Hepatocyte (in vitro differentiated cells): ENCODE data around the gene PPIF. TPM values are rescaled to one million over a fixed set of nuclear protein-coding genes. Genes with fewer than 3 reads are reported as not detected.

Source experiments
- DNase-seq: peaks from one replicate; pipeline ENCODE4 v3.0.0-alpha.2; 2016; ENCODE audit warnings: low spot score
- H2AFZ ChIP-seq: fragments of 200-600 bp; sonication (generic); 2 replicates; pipeline ENCODE4 v1.6.0; 2016; ENCODE audit warnings: antibody characterized with exemption, mild to moderate bottlenecking
- H3K27ac ChIP-seq: fragments of 200-600 bp; sonication (generic); 2 replicates; pipeline ENCODE4 v1.5.1; 2016; ENCODE audit warnings: mild to moderate bottlenecking
- H3K27me3 ChIP-seq: fragments of 200-600 bp; sonication (generic); 2 replicates; pipeline ENCODE4 v1.6.1; 2016
- H3K36me3 ChIP-seq: fragments of 200-600 bp; sonication (generic); replicated peaks from 2 replicates; pipeline ENCODE4 v1.5.1; 2016; ENCODE audit warnings: low read depth; ENCODE audit not compliant: insufficient read depth
- H3K4me1 ChIP-seq: fragments of 200-600 bp; sonication (generic); 2 replicates; pipeline ENCODE4 v1.5.1; 2016; ENCODE audit warnings: mild to moderate bottlenecking, moderate library complexity; ENCODE audit not compliant: insufficient read depth
- H3K4me2 ChIP-seq: fragments of 200-600 bp; sonication (generic); 2 replicates; pipeline ENCODE4 v1.6.0; 2016
- H3K4me3 ChIP-seq: fragments of 200-600 bp; sonication (generic); 2 replicates; pipeline ENCODE4 v1.5.1; 2016; ENCODE audit warnings: mild to moderate bottlenecking
- H3K79me2 ChIP-seq: fragments of 200-600 bp; sonication (generic); 2 replicates; pipeline ENCODE4 v1.6.0; 2017; ENCODE audit warnings: mild to moderate bottlenecking
- H3K9me2 ChIP-seq: fragments of 200-600 bp; sonication (generic); replicated peaks from 2 replicates; pipeline ENCODE4 v1.6.0; 2017; ENCODE audit warnings: mild to moderate bottlenecking; ENCODE audit not compliant: insufficient read depth
- H3K9me3 ChIP-seq: fragments of 200-600 bp; sonication (generic); 2 replicates; pipeline ENCODE4 v1.5.1; 2016; ENCODE audit warnings: low read depth, mild to moderate bottlenecking
- H4K20me1 ChIP-seq: fragments of 200-600 bp; sonication (generic); 2 replicates; pipeline ENCODE4 v1.6.0; 2016; ENCODE audit warnings: mild to moderate bottlenecking; ENCODE audit not compliant: insufficient read depth, poor library complexity, severe bottlenecking
- EZH2 ChIP-seq: fragments of 200-600 bp; sonication (generic); IDR thresholded peaks from 2 replicates; pipeline ENCODE4 v1.6.1; 2016; ENCODE audit warnings: antibody characterized with exemption, mild to moderate bottlenecking, borderline replicate concordance
- EZH2phosphoT487 ChIP-seq: fragments of 200-600 bp; sonication (generic); IDR thresholded peaks from one replicate; pipeline ENCODE4 v1.6.1; 2018; ENCODE audit warnings: antibody characterized with exemption, mild to moderate bottlenecking, low read depth, moderate library complexity; ENCODE audit not compliant: unreplicated experiment, severe bottlenecking
- WGBS: methylation state at CpG from one replicate; pipeline ENCODE4 v1.1.6; 2016; ENCODE audit warnings: low lambda C conversion rate; ENCODE audit errors: missing lambda C conversion rate; 5-methylcytosine and 5-hydroxymethylcytosine counted together
- polyA plus RNA-seq: library from polyadenylated mRNA; unstranded; fragments of >200 nt; fragmentation: Nextera tagmentation; extraction: Ambion mirVana; gene quantifications from 2 replicates; pipeline ENCODE4 v1.2.1, GENCODE V29; 2016
- total RNA-seq: library from RNA; depleted of rRNA; stranded (reverse); fragments of >200 nt; gene quantifications from 2 replicates; pipeline ENCODE4 v1.2.3, GENCODE V29; 2014
- TF ChIP-seq, protein P1 (sequence below): fragments of 200-600 bp; sonication (generic); IDR thresholded peaks from 2 replicates; pipeline ENCODE4 v1.5.1; 2016; ENCODE audit warnings: antibody characterized with exemption, mild to moderate bottlenecking; ENCODE audit not compliant: poor library complexity

The PPIF gene
- total and polyA plus RNA-seq, 2 experiments from 2014 or later = 70.3 to 79.4 TPM

DNA sequence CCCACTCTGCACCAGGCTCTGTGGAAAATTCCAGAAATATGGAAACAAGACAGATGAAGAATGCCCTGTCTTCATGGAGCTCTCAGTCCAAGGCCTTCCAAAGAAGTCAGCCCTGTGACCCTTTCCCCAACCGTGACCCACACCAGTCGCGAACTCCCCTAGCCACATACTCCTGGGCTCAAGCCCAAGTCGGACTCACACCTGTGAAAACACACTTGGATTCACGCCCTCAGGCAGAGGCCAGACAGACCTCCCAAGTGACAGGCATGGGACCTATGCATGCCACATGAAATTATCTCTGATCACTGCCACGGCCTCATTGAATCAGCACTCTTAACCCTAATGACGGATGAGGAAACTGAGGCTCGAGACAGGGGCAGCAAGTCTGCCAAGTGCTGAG is 55.7 kb downstream of the PPIF start:
- Histone ChIP-seq H3K9me3 (no peaks in the 10 kb centered on the region), H3K9me2 (no peaks in the 10 kb centered on the region), H3K27me3 (no peaks in the 10 kb centered on the region), H3K27ac (peak overlapping the region; percentile 93), H2AFZ (no peak overlapping the region), H4K20me1 (no peaks in the 10 kb centered on the region), H3K36me3 (no peaks in the 10 kb centered on the region), H3K4me1 (peaks cover 92% of the 10 kb centered on the region), H3K4me2 (peak overlapping the region; percentile 51), H3K79me2 (peaks cover 19% of the 10 kb centered on the region), H3K4me3 (no peak overlapping the region)
- 71% methylated on average over 8 of the region's 8 CpGs for WGBS
- no peak for DNase-seq
- TF ChIP-seq EZH2 = no peak
- TF ChIP-seq EZH2phosphoT487 = no peak
- TF ChIP-seq, protein P1, sequence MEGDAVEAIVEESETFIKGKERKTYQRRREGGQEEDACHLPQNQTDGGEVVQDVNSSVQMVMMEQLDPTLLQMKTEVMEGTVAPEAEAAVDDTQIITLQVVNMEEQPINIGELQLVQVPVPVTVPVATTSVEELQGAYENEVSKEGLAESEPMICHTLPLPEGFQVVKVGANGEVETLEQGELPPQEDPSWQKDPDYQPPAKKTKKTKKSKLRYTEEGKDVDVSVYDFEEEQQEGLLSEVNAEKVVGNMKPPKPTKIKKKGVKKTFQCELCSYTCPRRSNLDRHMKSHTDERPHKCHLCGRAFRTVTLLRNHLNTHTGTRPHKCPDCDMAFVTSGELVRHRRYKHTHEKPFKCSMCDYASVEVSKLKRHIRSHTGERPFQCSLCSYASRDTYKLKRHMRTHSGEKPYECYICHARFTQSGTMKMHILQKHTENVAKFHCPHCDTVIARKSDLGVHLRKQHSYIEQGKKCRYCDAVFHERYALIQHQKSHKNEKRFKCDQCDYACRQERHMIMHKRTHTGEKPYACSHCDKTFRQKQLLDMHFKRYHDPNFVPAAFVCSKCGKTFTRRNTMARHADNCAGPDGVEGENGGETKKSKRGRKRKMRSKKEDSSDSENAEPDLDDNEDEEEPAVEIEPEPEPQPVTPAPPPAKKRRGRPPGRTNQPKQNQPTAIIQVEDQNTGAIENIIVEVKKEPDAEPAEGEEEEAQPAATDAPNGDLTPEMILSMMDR = no peak

DNA sequence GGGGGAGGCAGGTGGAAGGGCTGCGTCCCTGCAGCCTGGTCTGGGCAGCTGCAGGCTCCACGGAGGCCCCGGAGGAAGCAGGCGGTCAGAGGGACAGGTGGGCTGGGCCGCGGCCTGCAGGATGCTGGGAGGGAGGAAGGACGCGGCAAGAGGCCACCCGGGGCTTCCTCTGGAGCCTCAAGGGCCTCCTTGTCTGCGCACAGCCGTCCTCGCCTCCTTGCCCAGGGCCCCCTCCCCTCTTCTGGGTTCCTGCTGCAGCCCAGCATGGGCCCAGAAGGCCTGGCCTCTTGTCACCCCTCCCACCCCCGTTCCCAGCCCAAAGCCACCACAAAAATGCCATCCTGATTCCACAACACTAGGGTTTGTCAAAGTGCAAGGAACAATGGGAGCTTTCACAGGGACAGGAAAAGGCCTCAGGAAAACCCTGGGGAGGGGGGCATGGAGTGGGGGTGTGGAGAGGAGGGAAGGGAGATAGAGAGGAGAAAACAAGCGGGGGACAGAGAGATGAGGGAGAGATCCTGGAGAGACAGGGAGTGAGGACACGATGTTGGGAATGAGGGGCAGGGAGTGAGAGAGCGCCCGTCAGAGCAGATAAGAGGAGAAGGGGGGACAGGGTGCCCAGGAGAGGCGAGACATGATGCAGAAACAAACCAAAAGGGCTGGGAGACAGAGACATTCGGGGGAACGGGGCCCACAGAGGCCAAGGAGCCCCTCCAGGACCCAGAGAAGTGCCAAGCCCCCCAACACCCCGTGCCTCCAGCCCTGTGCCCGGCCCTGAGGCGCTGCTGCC is 56.4 kb downstream of the PPIF start:
- TF ChIP-seq, protein P1 = no peak
- no peak for TF ChIP-seq EZH2
- TF ChIP-seq EZH2phosphoT487 = no peak
- H3K4me2 ChIP-seq = peak overlapping the region; percentile 51
- H3K4me1 ChIP-seq = peaks cover 92% of the 10 kb centered on the region
- no peaks in the 10 kb centered on the region for H3K9me3 ChIP-seq
- no peaks in the 10 kb centered on the region for H3K36me3 ChIP-seq
- WGBS = 45% methylated on average over 19 of the region's 23 CpGs
- no peaks in the 10 kb centered on the region for H3K27me3 ChIP-seq
- H3K4me3 ChIP-seq = no peak overlapping the region
- H2AFZ ChIP-seq = no peak overlapping the region
- peak overlapping the region; percentile 93 for H3K27ac ChIP-seq
- H3K9me2 ChIP-seq = no peaks in the 10 kb centered on the region
- peaks cover 19% of the 10 kb centered on the region for H3K79me2 ChIP-seq
- DNase-seq = no peak
- no peaks in the 10 kb centered on the region for H4K20me1 ChIP-seq

DNA sequence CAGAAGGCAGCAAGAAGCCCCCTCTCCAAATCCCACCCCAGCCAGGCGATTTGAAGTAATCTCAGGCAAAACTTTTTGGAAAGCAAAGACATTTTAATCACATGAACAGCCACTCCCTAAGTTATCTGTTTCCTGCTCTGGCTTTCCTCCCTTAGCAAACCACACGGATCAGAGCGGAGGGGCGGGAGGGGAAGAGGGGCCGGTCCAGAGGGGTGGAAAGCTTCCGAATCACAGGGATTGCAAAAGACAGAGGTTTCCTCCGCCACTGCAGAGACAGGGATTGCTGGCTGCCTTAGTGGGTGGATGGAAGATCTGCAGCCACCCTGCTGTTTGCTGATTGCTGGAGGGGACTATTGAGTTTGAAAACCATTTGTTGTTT is 57.0 kb downstream of the PPIF start:
- peak; percentile 81 for DNase-seq
- TF ChIP-seq EZH2phosphoT487 = no peak
- TF ChIP-seq, protein P1 = no peak
- TF ChIP-seq EZH2 = no peak
- H3K4me3 ChIP-seq = no peak overlapping the region

More for the DNA sequence above, 57.0 kb downstream of the PPIF start:
- Histone ChIP-seq H4K20me1 (no peaks in the 10 kb centered on the region), H3K4me2 (peak overlapping the region; percentile 57), H3K27me3 (no peaks in the 10 kb centered on the region), H3K27ac (peak overlapping the region; percentile 93), H2AFZ (no peak overlapping the region), H3K4me1 (peaks cover 94% of the 10 kb centered on the region), H3K9me3 (no peaks in the 10 kb centered on the region), H3K9me2 (no peaks in the 10 kb centered on the region), H3K79me2 (peaks cover 19% of the 10 kb centered on the region), H3K36me3 (no peaks in the 10 kb centered on the region)
- WGBS = 24% methylated on average over 7 of the region's 7 CpGs
